GM18909 (cell line): Measurements from ENCODE around the gene MAGEF1.

ENCODE experiments used
- ATAC-seq: cut with Tn5 transposase; IDR thresholded peaks from one replicate; pipeline ENCODE4 v1.9.1; 2021; ENCODE audit warnings: mild to moderate bottlenecking; ENCODE audit not compliant: unreplicated experiment, poor library complexity

The MAGEF1 gene

DNA sequence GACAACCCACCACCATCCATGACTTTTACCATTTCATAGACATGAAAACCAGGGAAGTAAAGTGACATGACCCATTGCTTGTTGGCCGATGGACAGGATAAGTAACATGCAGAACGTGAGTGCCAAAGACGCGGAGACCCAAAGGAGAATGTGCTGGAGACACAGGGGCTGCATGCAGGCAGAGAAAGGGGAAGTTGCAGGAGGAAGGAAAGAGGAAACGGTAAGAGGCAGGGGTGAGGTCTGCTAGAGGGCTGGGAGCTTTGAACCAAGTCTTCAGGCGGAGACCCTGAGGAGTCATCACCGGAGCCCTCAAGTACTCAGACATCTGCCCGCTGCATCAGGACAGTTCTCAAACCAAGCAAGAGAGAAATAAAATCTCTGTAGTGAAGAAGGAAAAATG lies 34.9 kb downstream of the MAGEF1 start:
- no peak for ATAC-seq

DNA sequence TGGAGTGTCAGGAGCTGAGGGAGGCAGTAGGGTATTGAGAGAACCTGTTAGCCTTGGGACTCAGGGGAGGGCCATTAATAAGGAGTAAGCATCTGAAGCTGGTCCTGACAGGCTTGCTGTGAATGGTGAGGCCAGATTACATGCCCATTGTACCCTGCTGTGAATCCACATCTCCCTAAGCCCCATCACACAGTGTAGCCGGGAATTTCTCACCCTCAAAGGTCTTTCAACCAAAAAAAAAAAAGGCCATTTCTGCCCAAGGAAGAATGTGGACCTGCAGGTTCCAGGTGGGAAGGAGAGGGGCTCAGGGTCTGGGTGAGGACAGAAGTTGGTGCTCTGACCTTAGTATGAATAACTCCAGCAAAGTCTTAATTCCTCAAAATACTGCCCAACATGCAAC lies 37.2 kb downstream of the MAGEF1 start:
- no peak for ATAC-seq

DNA sequence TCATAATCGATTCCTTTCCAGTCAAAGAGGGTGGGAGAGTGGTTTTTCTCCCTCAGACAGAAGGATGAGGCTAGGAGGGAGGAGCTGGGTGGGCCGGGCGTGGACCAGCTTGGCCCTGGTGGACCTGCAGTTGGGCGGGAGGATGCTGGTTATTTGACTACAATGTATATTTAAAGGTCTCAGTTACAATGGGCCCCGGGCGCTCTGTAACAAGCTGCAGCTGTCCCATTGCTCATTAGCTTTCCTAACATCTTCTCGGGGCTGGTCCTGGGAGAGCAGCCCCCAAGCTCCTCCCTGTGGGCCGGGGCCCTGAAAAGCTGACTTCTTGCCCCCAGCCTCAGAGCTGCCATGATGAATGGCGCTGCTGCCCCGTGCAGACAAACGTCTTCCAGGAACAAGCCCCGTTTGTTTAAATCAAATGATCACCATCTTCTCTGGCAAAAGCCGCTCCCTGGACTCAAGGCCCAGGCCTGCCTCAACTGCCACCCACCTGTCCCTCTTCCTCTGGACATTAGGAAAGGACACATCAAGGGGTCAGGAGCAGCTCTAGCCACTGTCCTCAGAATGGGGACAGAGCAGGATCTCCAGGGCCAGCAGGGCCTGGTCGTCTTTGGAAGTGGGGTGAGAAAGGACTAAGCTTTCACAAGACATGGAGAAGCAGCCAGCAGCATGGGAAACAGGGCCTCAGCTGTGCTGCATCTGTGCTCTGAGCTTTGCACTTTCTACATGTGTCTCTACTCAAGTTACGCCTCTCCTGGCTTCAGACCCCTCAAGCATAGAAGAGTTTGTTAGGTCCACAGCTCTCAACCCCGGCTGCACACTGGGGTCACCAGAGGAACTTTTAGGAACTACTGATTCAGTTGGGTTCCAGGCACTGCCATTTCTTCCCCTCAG lies 38.6 kb downstream of the MAGEF1 start:
- no peak for ATAC-seq

DNA sequence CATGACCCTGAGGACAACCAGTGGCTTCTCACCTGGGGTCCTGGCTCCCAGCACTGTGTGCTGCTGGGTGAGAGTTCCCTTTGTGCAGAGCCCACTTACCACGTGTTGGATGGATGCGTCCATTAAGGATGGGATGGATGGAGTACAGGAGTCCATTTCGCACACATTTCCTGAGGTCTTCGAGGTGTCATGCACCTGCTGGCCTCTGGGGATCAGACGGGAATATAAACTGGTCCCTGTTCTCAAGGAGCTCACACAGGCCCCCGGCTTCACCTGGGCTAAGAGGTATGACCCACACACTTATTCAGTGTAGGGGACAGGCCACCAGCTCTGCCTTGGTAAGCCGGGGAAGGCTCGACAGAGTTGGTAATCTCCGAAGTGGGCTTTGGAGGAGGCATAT lies 39.5 kb downstream of the MAGEF1 start:
- no peak for ATAC-seq

DNA sequence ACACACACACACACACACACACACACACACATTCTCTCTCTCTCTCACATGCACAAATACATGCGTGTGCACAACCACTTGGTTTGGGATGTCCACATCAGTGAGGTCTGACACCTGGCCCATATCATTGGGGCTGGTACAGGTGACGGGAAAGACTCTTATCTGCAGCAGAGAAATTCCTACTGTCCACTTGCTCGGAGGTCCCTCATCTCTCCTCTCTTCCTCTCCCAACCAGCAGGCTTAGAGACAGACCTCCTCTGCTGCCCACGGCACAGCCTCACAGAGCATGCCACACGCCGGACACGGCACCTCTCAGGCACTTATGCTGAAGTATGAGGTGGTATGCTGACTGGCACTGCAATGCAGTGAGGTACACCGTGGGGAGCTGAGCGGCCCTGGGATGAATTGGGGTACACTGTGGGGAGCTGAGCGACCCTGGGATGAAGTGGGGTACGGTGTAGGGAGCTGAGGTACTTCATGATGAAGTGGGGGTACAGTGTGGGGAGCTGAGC lies 41.7 kb downstream of the MAGEF1 start:
- ATAC-seq = no peak

DNA sequence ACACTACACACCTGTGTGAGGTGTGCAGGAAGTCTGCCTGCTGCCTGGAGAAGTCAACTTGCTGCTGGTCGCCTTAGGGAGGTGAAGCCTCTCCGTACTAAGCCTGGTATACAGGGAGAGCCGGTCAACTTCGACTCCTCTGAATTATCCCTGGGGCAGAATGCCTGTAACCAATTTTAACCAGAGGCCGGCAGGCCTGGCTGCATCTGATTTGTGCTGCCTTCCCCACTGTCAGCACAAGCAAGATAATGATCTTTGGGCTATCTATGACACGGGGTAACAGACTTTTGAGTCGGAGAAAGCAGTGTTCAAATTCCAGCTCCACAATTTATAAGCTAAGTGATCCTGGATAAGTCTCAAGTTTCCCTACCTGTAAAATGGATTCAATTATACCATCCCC lies 42.3 kb downstream of the MAGEF1 start:
- no peak for ATAC-seq

DNA sequence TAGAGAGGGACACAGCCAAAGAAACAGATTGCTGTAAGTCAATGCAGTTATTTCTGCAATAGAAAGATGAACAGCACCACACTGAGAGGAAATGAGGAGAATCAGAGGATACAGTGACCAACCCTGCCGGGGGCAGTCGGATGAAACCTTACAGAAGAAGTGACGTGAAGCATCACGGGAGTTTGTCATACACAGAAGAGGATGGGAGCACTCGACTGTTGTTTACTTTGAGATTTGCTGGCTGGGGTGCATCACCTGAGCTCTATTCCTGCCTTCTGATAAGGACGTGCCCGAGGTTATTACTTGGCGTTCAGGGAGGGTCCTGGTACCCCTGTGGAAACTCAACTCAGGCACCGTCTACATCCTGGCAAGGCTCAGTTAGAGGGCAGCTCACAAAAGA lies 45.4 kb downstream of the MAGEF1 start:
- ATAC-seq = no peak

DNA sequence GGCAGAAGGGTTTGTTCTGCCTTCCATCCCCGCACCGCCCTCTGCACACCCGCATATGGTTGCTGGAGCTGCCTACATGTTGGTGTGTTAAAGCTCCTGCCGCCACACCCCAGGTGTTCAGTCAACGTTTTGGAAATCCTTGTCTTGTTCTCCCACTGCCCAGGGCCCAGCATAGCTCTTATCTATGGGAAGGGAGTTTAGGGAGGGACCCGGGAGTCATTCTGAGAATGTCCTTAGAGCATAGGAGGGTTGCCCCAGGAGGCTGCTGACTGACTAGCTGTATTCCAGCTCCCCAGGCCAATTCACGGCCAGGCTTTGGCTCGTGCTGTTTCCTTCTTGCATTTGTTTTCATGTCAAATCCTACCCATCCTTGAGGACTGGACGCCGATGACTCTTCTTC lies 46.8 kb downstream of the MAGEF1 start:
- no peak for ATAC-seq

DNA sequence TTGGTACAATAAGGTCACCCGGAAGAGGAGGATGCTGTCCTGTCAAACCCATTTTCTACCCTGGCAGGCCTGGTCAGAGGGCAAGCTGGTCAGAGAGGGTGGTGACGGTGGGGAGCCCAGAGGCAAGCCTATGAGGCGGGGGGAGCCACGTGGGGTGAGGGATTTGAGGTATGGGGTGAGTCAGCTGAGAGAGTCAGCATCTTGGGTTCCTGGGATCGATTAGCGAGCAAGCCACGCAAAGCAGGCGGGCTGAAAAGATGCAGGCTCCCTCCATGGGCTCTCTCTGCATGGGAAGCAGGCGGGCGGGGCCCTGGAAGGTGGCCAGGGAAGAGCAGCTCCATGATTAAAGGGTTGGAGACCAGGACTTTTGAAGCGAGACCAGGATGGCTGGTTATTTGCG lies 48.1 kb downstream of the MAGEF1 start:
- no peak for ATAC-seq

DNA sequence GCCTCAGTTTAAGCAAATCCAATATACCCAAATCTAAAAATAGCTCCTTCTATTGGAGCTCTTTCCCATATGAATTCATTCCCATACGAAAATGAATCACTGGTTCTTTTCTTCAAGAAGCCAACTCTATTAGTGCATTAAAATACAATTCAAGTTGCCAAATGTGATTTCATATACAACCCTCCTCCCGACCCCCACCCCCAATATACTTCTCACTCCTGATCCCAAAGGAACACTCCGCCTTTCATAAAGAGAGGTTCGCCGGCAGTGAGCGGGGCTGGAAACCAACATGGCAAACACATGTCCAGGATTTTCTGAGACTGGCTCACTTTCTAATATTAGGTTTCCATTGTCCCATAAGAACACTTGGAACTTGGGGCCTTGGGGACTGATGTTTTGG lies 48.5 kb downstream of the MAGEF1 start:
- no peak for ATAC-seq

DNA sequence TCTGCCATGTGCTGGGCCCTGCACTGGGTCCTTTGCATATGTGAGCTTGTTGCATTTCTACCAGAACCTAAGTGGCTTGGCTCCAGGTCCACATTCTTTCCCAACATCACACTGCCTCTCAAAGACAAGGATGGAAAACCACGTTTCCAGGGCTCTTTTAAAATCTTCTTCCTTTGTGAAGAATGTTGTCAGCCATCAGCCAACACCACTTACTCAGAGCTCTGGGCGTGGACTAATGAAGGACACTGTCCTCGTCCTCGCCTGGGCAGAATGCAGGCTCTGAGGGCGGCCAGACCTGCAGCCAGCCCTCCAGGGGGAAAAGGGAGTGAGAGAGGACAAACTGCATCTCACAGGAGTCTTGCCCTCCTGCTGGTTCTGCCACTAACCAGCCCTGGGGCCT lies 49.7 kb downstream of the MAGEF1 start:
- ATAC-seq = no peak

DNA sequence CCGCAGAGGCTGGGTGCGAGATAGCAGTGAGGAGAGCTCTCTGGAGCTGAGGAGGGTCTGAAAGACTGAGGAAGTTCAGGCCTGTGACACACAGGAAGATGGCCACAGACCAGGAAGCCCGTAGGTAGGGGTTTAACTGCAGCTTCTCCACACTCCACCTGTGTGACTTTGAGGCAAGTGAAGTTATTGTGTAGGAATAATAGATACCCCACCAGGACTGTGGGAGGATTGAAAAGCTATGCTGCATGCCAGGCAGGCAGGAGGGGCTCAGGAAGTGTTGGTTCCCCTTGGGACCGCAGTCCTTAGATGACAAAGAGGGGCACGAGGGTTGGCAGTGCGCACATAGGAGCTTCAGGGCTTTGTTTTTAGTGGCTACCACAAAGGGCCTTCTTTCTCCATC lies 50.9 kb downstream of the MAGEF1 start:
- ATAC-seq = no peak
